Measurements from ENCODE around the gene XPO1.
"Not testable (repeated sequence)": the region's sequence is repeated elsewhere in the genome, so short reads cannot be mapped to it uniquely, and the experiment has no call there.

Gene XPO1

GRCh38 chr2:61460163-61460562, 78.0 kb downstream of the XPO1 start:
- ChIA-PET POLR2A (no interaction called here), CTCF (interaction anchor here (0.9 to 1.3 kb wide), 3 partner anchors 10 to 30 kb away, joined by 3 to 4 read pairs (median 3); no protein-coding TSS in a partner anchor)
- no peak for DNase-seq
- Histone ChIP-seq H3K4me1 (ENCODE audit: control extremely low read depth in 1 of 4, control insufficient read depth in 4 of 4, insufficient read depth in 4 of 4, low read length in 3 of 4) (peaks cover 0 to 10% (median 6%) of the 10 kb centered on the region in 4 experiments), H3K36me3 (ENCODE audit: control insufficient read depth in 4 of 4, insufficient read depth in 4 of 4, low read length in 3 of 4) (peaks cover 0 to 4% (median 1%) of the 10 kb centered on the region in 4 experiments), H3K27me3 (replicated peaks in 2 of 5; ENCODE audit: control insufficient read depth in 4 of 5, insufficient read depth in 5 of 5, low read length in 4 of 5) (no peaks in the 10 kb centered on the region), H3K9me3 (ENCODE audit: control extremely low read depth in 1 of 5, control insufficient read depth in 4 of 5, insufficient read depth in 2 of 5, low read depth in 1 of 5, low read length in 4 of 5) (no peaks in the 10 kb centered on the region), H3K27ac (ENCODE audit: insufficient read depth in 1 of 2, low read depth in 1 of 2, low read length in 2 of 2, poor library complexity in 1 of 2, severe bottlenecking in 2 of 2) (peak overlapping the region in 1 of 2 experiments; percentile 19), H3K4me3 (ENCODE audit: control insufficient read depth in 1 of 7, extremely low read depth in 1 of 7, insufficient read depth in 4 of 7, low read depth in 2 of 7, low read length in 6 of 7) (no peak overlapping the region)
- WGBS (ENCODE audit: insufficient coverage) = 100% methylated on average over 2 of the region's 4 CpGs

- ChIA-PET CTCF (interaction anchor here (1.0 to 1.7 kb wide), 2 partner anchors 13 to 26 kb away, joined by 3 to 5 read pairs; no protein-coding TSS in a partner anchor), POLR2A (interaction anchor here (0.7 kb wide), 1 partner anchor 72 kb away, joined by 3 read pairs; no protein-coding TSS in a partner anchor)
- peaks cover 0 to 7% (median 1%) of the 10 kb centered on the region in 4 experiments for H3K36me3 ChIP-seq (ENCODE audit: control insufficient read depth in 4 of 4, insufficient read depth in 4 of 4, low read length in 3 of 4)
- WGBS (ENCODE audit: insufficient coverage) = 100% methylated on average over 5 of the region's 6 CpGs
- no peaks in the 10 kb centered on the region for H3K9me3 ChIP-seq (ENCODE audit: control extremely low read depth in 1 of 5, control insufficient read depth in 4 of 5, insufficient read depth in 2 of 5, low read depth in 1 of 5, low read length in 4 of 5)
- DNase-seq = no peak
- peaks cover 0 to 6% (median 4%) of the 10 kb centered on the region in 4 experiments for H3K4me1 ChIP-seq (ENCODE audit: control extremely low read depth in 1 of 4, control insufficient read depth in 4 of 4, insufficient read depth in 4 of 4, low read length in 3 of 4)
- no peak overlapping the region for H3K27ac ChIP-seq (ENCODE audit: insufficient read depth in 1 of 2, low read depth in 1 of 2, low read length in 2 of 2, poor library complexity in 1 of 2, severe bottlenecking in 2 of 2)
- no peaks in the 10 kb centered on the region for H3K27me3 ChIP-seq (replicated peaks in 2 of 5; ENCODE audit: control insufficient read depth in 4 of 5, insufficient read depth in 5 of 5, low read length in 4 of 5)
- H3K4me3 ChIP-seq (ENCODE audit: control insufficient read depth in 1 of 7, extremely low read depth in 1 of 7, insufficient read depth in 4 of 7, low read depth in 2 of 7, low read length in 6 of 7) = no peak overlapping the region
Measured at GRCh38 chr2:61456746-61457420, 81.3 kb downstream of the XPO1 start.

GRCh38 chr2:61456070-61456745, 81.9 kb downstream of the XPO1 start:
- Histone ChIP-seq H3K4me3 (ENCODE audit: control insufficient read depth in 1 of 7, extremely low read depth in 1 of 7, insufficient read depth in 4 of 7, low read depth in 2 of 7, low read length in 6 of 7) (no peak overlapping the region), H3K36me3 (ENCODE audit: control insufficient read depth in 4 of 4, insufficient read depth in 4 of 4, low read length in 3 of 4) (peaks cover 0 to 7% (median 4%) of the 10 kb centered on the region in 4 experiments), H3K9me3 (ENCODE audit: control extremely low read depth in 1 of 5, control insufficient read depth in 4 of 5, insufficient read depth in 2 of 5, low read depth in 1 of 5, low read length in 4 of 5) (peaks cover 0 to 2% (median 0%) of the 10 kb centered on the region in 5 experiments), H3K27ac (ENCODE audit: insufficient read depth in 1 of 2, low read depth in 1 of 2, low read length in 2 of 2, poor library complexity in 1 of 2, severe bottlenecking in 2 of 2) (no peak overlapping the region), H3K4me1 (ENCODE audit: control extremely low read depth in 1 of 4, control insufficient read depth in 4 of 4, insufficient read depth in 4 of 4, low read length in 3 of 4) (peaks cover 0 to 6% (median 4%) of the 10 kb centered on the region in 4 experiments), H3K27me3 (replicated peaks in 2 of 5; ENCODE audit: control insufficient read depth in 4 of 5, insufficient read depth in 5 of 5, low read length in 4 of 5) (no peaks in the 10 kb centered on the region)
- WGBS (ENCODE audit: insufficient coverage) = 100% methylated on average over 3 of the region's 5 CpGs
- ChIA-PET POLR2A (interaction anchor here (0.7 kb wide), 1 partner anchor 73 kb away, joined by 3 read pairs; no protein-coding TSS in a partner anchor), CTCF (no interaction called here)
- no peak for DNase-seq

GRCh38 chr2:61454972-61455371, 83.2 kb downstream of the XPO1 start:
- H3K27me3 ChIP-seq (replicated peaks in 2 of 5; ENCODE audit: control insufficient read depth in 4 of 5, insufficient read depth in 5 of 5, low read length in 4 of 5); POLR2A ChIA-PET; H3K4me1 ChIP-seq (ENCODE audit: control extremely low read depth in 1 of 4, control insufficient read depth in 4 of 4, insufficient read depth in 4 of 4, low read length in 3 of 4); H3K9me3 ChIP-seq (ENCODE audit: control extremely low read depth in 1 of 5, control insufficient read depth in 4 of 5, insufficient read depth in 2 of 5, low read depth in 1 of 5, low read length in 4 of 5); H3K27ac ChIP-seq (ENCODE audit: insufficient read depth in 1 of 2, low read depth in 1 of 2, low read length in 2 of 2, poor library complexity in 1 of 2, severe bottlenecking in 2 of 2); H3K36me3 ChIP-seq (ENCODE audit: control insufficient read depth in 4 of 4, insufficient read depth in 4 of 4, low read length in 3 of 4); CTCF ChIA-PET; DNase-seq; H3K4me3 ChIP-seq (ENCODE audit: control insufficient read depth in 1 of 7, extremely low read depth in 1 of 7, insufficient read depth in 4 of 7, low read depth in 2 of 7, low read length in 6 of 7): not testable (repeated sequence)
- WGBS (ENCODE audit: insufficient coverage) = 98% methylated on average over 6 of the region's 8 CpGs

GRCh38 chr2:61454383-61454782, 83.8 kb downstream of the XPO1 start:
- no peaks in the 10 kb centered on the region for H3K27me3 ChIP-seq (replicated peaks in 2 of 5; ENCODE audit: control insufficient read depth in 4 of 5, insufficient read depth in 5 of 5, low read length in 4 of 5)
- H3K36me3 ChIP-seq (ENCODE audit: control insufficient read depth in 4 of 4, insufficient read depth in 4 of 4, low read length in 3 of 4) = peaks cover 0 to 5% (median 3%) of the 10 kb centered on the region in 4 experiments
- peaks cover 0 to 6% (median 4%) of the 10 kb centered on the region in 4 experiments for H3K4me1 ChIP-seq (ENCODE audit: control extremely low read depth in 1 of 4, control insufficient read depth in 4 of 4, insufficient read depth in 4 of 4, low read length in 3 of 4)
- WGBS (ENCODE audit: insufficient coverage) = 100% methylated on average over 3 of the region's 5 CpGs
- ChIA-PET POLR2A (no interaction called here), CTCF (no interaction called here)
- no peak for DNase-seq
- H3K4me3 ChIP-seq (ENCODE audit: control insufficient read depth in 1 of 7, extremely low read depth in 1 of 7, insufficient read depth in 4 of 7, low read depth in 2 of 7, low read length in 6 of 7) = no peak overlapping the region
- no peak overlapping the region for H3K27ac ChIP-seq (ENCODE audit: insufficient read depth in 1 of 2, low read depth in 1 of 2, low read length in 2 of 2, poor library complexity in 1 of 2, severe bottlenecking in 2 of 2)
- H3K9me3 ChIP-seq (ENCODE audit: control extremely low read depth in 1 of 5, control insufficient read depth in 4 of 5, insufficient read depth in 2 of 5, low read depth in 1 of 5, low read length in 4 of 5) = peaks cover 0 to 2% (median 0%) of the 10 kb centered on the region in 5 experiments

GRCh38 chr2:61452392-61452791, 85.8 kb downstream of the XPO1 start:
- H3K27me3 ChIP-seq (replicated peaks in 2 of 5; ENCODE audit: control insufficient read depth in 4 of 5, insufficient read depth in 5 of 5, low read length in 4 of 5) = no peaks in the 10 kb centered on the region
- ChIA-PET POLR2A (no interaction called here), CTCF (interaction anchor here (1.1 kb wide), 1 partner anchor 16 kb away, joined by 3 read pairs; no protein-coding TSS in a partner anchor)
- peaks cover 0 to under 1% (median 0%) of the 10 kb centered on the region in 4 experiments for H3K4me1 ChIP-seq (ENCODE audit: control extremely low read depth in 1 of 4, control insufficient read depth in 4 of 4, insufficient read depth in 4 of 4, low read length in 3 of 4)
- peaks cover 3 to 8% (median 3%) of the 10 kb centered on the region in 4 experiments for H3K36me3 ChIP-seq (ENCODE audit: control insufficient read depth in 4 of 4, insufficient read depth in 4 of 4, low read length in 3 of 4)
- WGBS (ENCODE audit: insufficient coverage) = 97% methylated on average over 4 of the region's 8 CpGs
- no peak for DNase-seq
- no peak overlapping the region for H3K4me3 ChIP-seq (ENCODE audit: control insufficient read depth in 1 of 7, extremely low read depth in 1 of 7, insufficient read depth in 4 of 7, low read depth in 2 of 7, low read length in 6 of 7)
- no peak overlapping the region for H3K27ac ChIP-seq (ENCODE audit: insufficient read depth in 1 of 2, low read depth in 1 of 2, low read length in 2 of 2, poor library complexity in 1 of 2, severe bottlenecking in 2 of 2)
- H3K9me3 ChIP-seq (ENCODE audit: control extremely low read depth in 1 of 5, control insufficient read depth in 4 of 5, insufficient read depth in 2 of 5, low read depth in 1 of 5, low read length in 4 of 5) = peaks cover 0 to 2% (median 0%) of the 10 kb centered on the region in 5 experiments

- H3K27ac ChIP-seq (ENCODE audit: insufficient read depth in 1 of 2, low read depth in 1 of 2, low read length in 2 of 2, poor library complexity in 1 of 2, severe bottlenecking in 2 of 2) = no peak overlapping the region
- 99% methylated on average over 8 of the region's 9 CpGs for WGBS (ENCODE audit: insufficient coverage)
- peaks cover 1 to 8% (median 3%) of the 10 kb centered on the region in 4 experiments for H3K36me3 ChIP-seq (ENCODE audit: control insufficient read depth in 4 of 4, insufficient read depth in 4 of 4, low read length in 3 of 4)
- peaks cover 0 to 2% (median 0%) of the 10 kb centered on the region in 5 experiments for H3K9me3 ChIP-seq (ENCODE audit: control extremely low read depth in 1 of 5, control insufficient read depth in 4 of 5, insufficient read depth in 2 of 5, low read depth in 1 of 5, low read length in 4 of 5)
- CTCF ChIA-PET = interaction anchor here (1.0 to 1.1 kb wide), 2 partner anchors 17 to 25 kb away, joined by 3 read pairs; no protein-coding TSS in a partner anchor
- no peak for DNase-seq
- H3K4me1 ChIP-seq (ENCODE audit: control extremely low read depth in 1 of 4, control insufficient read depth in 4 of 4, insufficient read depth in 4 of 4, low read length in 3 of 4) = no peaks in the 10 kb centered on the region
- no peaks in the 10 kb centered on the region for H3K27me3 ChIP-seq (replicated peaks in 2 of 5; ENCODE audit: control insufficient read depth in 4 of 5, insufficient read depth in 5 of 5, low read length in 4 of 5)
- H3K4me3 ChIP-seq (ENCODE audit: control insufficient read depth in 1 of 7, extremely low read depth in 1 of 7, insufficient read depth in 4 of 7, low read depth in 2 of 7, low read length in 6 of 7) = no peak overlapping the region
- POLR2A ChIA-PET = interaction anchor here (0.7 kb wide), 1 partner anchor 14 kb away, joined by 5 read pairs; no protein-coding TSS in a partner anchor
Measured at GRCh38 chr2:61451178-61451577, 87.0 kb downstream of the XPO1 start.
